GM19395 (cell line): ENCODE data around the gene F12.
A peak's percentile ranks its signal among the peaks of the same experiment; 100 is the strongest.
"Not testable (repeated sequence)": the region's sequence is repeated elsewhere in the genome, so short reads cannot be mapped to it uniquely, and the experiment has no call there.

Source experiments
- ATAC-seq: cut with Tn5 transposase; IDR thresholded peaks from one replicate; pipeline ENCODE4 v1.9.1; 2021; ENCODE audit warnings: mild to moderate bottlenecking, moderate library complexity; ENCODE audit not compliant: unreplicated experiment

The F12 gene

GRCh38 chr5:177389241-177390169, 19.9 kb downstream of the F12 start:
- peak; percentile 52 for ATAC-seq

- no peak for ATAC-seq
Observed at GRCh38 chr5:177388521-177389052, 20.8 kb downstream of the F12 start.

DNA sequence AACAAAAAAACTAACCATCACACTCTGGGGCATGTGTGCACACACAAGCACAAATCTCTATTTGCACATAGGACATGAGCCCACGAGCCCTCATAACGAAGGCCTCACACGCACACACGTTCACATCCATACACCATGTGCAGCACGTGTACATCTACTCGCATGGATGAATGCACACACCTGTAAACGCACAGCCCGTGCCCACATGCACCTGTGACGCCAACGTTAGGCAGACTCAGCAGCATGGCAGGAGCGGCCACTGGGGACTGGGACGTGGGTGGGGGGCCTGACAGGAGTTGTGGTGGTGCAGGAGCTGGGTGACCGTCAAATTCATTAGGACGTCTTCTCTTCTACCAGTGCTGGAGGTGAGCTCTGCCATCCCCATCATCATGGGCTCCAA, 22.0 kb downstream of the F12 start:
- ATAC-seq: no peak

GRCh38 chr5:177386542-177386941, 22.8 kb downstream of the F12 start:
- no peak for ATAC-seq

DNA sequence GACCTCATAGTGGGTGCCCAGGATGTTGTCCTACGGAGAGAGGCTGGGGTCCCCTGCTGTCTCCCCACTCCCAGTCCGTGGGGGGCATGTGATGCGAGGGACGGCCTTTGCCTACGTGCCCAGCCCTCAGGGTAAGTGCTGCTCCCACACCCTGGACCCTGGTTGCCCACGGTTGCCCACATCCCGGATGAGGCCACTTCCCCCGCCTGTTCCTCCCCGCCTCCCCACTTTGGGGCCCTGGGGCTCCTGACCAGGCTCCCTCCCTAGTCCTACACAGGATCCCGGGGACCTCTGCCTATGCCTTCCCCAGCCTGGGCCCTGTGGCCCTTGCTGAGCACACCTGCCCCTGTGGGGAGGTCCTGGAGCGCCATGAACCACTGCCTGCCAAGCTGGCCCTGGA, 23.6 kb downstream of the F12 start:
- no peak for ATAC-seq

- no peak for ATAC-seq
Observed at GRCh38 chr5:177384134-177384533, 25.2 kb downstream of the F12 start, which contains the start of gene SLC34A1. SLC34A1 (plus strand) TSS chr5:177384434; CDS start chr5:177385742, 1,308 bp downstream.

GRCh38 chr5:177383181-177383580, 26.2 kb downstream of the F12 start:
- no peak for ATAC-seq

- ATAC-seq: no peak
Observed at GRCh38 chr5:177382423-177383029, 26.8 kb downstream of the F12 start.

GRCh38 chr5:177380805-177381126, 28.6 kb downstream of the F12 start:
- ATAC-seq: no peak

DNA sequence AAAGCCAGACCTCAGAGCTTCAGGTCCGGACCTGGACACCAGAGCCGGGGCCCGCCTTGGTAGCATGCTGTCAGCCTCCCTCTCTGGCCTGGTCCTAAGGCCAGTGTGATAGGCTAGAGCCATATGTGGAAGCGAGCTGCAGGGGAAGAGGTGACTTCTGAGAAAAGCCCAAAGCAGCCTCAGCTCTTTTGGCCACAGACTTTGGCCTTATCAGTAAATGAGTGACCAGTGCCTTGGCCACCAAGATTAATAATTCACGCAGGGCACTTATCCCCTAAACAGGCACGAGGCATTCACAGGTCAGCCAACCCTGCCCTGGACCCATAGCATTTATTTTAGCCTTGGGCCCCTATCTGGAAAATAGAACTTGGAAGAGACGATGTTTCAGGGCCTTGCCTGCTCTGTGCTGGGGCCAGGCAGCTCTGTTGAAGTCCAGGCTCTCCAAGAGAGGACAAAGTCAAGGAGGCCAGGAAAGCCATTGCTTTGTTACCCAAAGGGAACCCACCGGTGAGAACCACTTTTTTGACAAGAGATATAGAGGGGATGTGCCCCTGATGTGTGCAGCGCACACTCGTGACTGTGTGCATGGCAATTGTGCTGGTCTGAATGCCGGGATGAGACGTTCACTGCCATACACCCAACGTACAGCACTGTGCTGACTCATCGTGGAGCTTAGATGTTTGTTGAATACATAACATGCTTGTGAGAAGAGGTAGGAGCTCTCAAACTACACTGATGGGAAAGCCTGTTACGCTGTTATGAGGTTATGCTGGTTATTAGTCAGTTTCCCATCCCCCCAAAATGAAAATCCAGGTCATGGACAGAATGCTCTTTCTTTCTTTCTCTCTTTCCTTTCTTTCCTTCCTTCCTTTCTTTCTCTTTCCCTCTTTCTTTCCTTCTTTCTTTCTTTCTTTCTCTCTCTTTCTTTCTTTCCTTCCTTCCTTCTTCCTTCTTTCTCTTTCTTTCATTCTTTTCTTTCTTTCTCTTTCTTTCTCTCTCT, 30.2 kb downstream of the F12 start:
- ATAC-seq: peak; percentile 84

DNA sequence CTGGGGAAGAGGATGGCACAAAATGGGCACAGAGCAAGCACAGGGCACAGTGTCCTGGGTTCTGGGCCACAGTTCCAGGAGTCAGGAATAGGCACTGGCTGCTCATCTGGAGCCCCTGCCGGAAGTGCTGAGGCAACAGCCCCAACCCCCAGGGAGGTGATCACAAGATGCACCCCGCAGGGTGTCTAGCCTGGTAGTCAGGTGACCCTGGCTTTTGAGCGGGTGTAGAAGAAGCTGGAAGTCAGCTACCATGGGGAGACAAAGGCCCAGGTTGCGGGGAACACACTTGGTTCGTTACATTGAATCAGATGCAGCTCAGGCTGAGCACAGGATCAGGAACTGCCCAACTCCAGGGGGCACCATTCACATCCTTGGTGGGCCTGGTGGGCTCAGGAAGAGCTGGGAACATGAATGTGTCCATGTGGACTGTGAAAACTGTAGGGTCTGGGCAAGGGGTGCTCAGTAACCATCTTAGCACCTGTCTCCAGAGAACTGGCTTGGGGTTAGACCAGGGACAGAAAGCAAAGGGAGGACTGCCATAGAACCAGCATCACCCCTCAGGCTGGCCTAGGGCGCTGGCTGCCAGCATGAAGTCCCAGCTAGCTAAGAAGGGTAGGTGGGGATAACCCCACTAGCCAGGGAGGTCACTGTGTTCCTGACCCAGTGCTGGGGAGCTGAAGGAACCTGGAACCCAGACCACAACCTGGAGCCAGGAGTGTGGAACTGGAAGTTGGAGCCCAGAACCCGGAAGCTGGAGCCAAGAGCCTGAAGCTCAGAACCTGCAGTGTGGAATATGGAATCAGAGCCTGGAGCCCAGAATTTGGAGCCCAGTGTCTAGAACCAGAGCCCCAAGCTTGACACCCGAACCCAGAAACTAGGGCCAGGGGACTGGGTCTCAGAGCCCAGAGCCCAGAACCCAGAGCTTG, 31.2 kb downstream of the F12 start:
- no peak for ATAC-seq

DNA sequence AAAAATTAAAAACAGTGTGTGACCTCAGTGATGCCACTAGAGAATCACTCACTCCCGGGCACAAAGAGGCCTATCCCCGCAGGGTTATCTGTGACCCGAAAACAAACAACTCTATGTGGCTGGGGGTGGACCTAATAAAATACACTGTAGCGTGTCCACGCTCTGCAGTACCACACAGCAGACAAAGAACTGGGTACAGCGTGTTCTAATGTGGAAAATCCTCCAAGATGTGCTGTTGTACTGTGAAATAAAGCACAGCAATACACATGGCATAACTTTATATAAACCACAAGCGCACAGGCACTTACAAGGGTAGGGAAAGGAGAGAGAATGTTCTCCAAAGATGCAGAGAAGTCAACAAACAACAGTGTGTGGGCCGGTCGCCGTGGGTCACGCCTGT, 33.3 kb downstream of the F12 start:
- no peak for ATAC-seq

DNA sequence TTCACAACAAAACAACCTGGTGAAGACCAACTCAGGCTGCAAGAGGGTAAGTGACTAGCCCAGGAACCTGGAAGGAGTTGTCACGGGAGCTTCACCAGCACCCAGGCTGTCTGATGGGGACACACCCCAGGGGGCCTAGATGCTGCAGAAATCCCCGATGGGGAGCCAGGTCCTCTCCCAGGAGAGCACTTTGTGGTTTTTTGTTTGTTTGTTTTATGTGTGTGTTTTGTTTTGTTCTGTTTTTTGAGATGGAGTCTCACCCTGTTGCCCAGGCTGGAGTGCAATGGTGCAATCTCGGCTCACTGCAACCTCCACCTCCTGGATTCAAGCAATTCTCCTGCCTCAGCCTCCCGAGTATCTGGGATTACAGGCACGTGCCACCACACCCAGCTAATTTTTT, 33.8 kb downstream of the F12 start:
- ATAC-seq: not testable (repeated sequence)

GRCh38 chr5:177374211-177374610, 35.2 kb downstream of the F12 start:
- ATAC-seq: no peak

DNA sequence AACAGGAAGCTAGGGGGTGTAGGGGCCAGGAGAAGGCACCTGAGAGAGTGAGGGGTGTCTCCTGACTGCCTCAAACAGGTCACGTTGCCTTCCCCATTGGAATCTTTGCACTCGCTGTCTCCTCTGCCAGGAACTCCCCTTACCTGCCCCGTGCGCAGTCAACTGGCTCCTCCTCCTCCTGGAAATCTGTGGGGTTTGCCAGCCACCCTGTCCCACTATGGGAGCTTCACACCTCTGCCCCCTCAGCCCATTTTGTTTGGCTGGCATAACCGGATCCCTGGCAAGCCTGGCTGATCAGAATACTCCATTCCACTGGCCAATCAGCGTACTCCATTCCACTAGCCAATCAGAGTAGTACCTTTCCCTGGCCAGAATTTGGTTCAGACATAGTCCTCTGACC, 35.6 kb downstream of the F12 start:
- ATAC-seq: no peak

- no peak for ATAC-seq
Observed at GRCh38 chr5:177372910-177373309, 36.5 kb downstream of the F12 start.

GRCh38 chr5:177372034-177372896, 37.1 kb downstream of the F12 start:
- ATAC-seq: no peak

- ATAC-seq: no peak
Observed at GRCh38 chr5:177371120-177372033, 38.0 kb downstream of the F12 start.
